Activated CD4-positive, CD25-positive, alpha-beta regulatory T cell (primary cell): ENCODE measurements around the gene BMP10.

Experiments used
- DNase-seq, 4 experiments: peaks; one replicate each; lab custom pipeline; 2025; lab: John Stamatoyannopoulos, UW

BMP10 gene

GRCh38 chr2:68817306-68817705 lies 53.9 kb downstream of the BMP10 start:
- no peak for DNase-seq
